GM10266 (cell line): ENCODE results near the gene ADH5.

Source experiments
- DNase-seq: peaks from one replicate; pipeline ENCODE4 v3.0.0; 2012; ENCODE audit errors: extremely low spot score
- TF ChIP-seq, protein P1 (sequence below): IDR thresholded peaks from 2 replicates; pipeline ENCODE4 v1.5.1; 2012; ENCODE audit warnings: mild to moderate bottlenecking, low read depth; ENCODE audit not compliant: control insufficient read depth, insufficient read depth; ENCODE audit errors: missing control alignments

ADH5 gene

DNA sequence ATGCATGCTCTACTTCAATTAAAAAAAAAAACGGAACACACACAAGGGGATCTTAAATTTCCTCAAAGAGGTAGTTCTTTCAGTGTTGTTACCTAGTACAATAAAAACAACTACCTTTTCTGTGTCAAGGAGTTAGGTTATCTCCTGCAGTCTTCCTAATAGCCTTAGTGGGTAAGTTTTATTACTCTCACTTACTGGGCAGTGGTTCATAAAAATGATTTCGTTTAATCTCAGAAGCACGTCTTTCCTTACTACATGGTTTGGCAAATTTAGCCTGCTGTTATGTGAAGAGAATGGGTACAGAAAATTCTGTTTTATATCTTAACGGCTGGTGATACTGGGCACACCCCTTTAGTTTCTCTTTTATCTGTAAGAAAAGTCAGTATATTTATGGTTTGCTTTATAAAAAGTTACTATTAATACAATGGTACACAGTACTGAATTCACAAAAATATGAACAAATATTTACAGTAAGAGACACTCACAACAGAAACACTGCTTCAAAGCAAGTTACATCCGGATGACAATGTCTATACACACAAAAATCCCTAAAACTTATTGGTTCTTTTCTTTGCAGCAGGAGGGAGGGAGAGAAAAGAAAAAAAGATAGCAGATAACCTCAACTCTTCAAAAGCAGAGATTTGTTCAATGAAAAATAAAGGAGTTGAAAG lies 8.8 kb downstream of the ADH5 start:
- TF ChIP-seq, protein P1, sequence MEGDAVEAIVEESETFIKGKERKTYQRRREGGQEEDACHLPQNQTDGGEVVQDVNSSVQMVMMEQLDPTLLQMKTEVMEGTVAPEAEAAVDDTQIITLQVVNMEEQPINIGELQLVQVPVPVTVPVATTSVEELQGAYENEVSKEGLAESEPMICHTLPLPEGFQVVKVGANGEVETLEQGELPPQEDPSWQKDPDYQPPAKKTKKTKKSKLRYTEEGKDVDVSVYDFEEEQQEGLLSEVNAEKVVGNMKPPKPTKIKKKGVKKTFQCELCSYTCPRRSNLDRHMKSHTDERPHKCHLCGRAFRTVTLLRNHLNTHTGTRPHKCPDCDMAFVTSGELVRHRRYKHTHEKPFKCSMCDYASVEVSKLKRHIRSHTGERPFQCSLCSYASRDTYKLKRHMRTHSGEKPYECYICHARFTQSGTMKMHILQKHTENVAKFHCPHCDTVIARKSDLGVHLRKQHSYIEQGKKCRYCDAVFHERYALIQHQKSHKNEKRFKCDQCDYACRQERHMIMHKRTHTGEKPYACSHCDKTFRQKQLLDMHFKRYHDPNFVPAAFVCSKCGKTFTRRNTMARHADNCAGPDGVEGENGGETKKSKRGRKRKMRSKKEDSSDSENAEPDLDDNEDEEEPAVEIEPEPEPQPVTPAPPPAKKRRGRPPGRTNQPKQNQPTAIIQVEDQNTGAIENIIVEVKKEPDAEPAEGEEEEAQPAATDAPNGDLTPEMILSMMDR = no peak
- no peak for DNase-seq

DNA sequence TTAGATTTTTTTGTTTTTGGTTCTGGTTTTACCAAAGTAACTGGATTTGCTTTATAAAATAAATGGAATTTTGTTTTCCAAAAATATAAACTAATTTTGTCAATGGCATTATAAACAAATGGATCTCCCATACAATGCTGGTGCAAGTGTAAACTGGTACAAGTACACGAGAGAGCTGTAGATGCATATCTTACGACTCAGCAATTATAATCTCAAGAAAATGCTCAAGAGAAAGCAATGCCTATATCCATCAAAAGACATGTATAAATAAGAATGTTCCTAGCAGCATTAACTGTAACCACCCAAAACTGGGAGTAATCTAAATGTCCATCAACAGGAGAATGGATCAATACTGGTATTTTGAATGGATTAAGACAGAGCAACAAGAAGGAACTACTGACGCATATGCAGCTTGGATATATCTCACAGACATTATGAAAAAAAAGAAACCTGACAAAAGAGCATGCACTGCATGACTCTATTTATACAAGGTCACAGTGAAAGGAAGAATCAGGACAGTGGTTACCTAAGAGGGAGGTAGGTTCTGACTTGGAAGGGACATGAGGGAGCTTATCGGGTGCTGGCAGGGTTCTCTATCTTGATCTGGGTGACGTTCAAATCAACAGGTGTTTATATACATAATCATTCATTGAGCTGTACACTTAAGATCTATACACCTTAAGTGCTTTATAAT lies 9.5 kb downstream of the ADH5 start:
- TF ChIP-seq, protein P1 = no peak
- DNase-seq = no peak

DNA sequence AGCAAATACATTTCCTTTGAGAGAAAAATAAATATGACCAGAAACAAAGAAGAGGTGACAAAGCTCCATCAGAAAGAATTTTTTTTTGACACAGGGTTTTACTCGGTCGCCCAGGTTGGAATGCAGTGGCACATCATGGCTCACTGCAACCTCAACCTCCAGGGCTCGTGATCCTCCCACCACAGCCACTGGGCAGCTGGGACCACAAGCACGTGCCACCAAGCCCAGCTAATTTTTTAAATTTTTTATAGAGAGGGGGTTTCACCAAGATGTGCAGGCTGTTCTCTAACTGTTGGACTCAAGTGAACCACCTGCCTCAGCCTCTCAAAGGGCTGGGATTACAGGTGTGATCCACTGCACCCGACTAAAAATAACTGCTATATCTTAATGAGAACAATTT lies 10.3 kb downstream of the ADH5 start:
- TF ChIP-seq, protein P1 = no peak
- no peak for DNase-seq

DNA sequence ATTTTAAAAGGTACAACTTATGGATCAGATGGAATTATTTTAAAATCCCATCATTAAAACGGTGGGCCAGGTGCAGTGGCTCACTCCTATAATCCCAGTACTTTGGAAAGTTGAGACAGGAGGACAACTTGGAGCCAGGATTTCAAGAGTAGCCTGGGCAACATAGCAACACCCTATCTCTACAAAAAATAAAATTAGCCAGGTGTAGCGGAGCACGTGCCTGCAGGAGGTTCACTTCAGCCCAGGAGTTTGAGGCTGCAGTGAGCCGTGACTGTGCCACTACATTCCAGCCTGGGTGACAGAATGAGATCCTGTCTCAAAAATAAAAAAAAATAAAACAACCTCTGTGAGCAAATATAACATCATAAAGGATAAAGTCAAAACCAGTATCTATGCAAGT lies 11.4 kb downstream of the ADH5 start:
- TF ChIP-seq, protein P1 = no peak
- DNase-seq = no peak

DNA sequence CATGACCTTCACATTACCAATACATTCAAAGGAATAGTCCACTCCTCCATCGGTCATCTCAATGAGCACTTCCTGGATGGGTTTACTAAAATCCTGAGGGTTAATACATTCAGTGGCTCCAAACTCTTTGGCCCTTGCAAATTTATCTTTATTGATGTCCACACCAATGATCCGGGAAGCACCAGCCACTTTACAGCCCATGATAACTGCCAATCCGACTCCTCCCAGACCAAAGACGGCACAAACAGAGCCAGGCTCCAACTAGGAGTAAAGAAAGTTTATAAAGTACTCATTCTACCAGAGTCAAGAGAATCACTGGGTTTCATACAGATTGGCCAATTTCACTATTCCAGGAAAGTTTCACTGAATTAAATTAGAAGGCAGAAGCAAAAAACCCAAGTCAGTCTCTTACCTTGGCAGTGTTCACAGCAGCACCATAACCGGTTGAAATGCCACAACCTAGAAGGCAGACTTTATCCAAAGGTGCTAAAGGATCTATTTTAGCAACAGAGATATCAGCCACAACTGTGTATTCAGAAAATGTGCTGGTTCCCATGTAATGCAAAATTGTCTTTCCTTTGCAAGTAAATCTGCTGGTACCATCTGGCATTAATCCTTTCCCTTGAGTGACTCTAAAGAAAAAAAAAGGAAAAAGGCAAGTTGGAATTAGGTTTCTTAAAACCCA lies 12.2 kb downstream of the ADH5 start:
- no peak for DNase-seq
- TF ChIP-seq, protein P1 = no peak

DNA sequence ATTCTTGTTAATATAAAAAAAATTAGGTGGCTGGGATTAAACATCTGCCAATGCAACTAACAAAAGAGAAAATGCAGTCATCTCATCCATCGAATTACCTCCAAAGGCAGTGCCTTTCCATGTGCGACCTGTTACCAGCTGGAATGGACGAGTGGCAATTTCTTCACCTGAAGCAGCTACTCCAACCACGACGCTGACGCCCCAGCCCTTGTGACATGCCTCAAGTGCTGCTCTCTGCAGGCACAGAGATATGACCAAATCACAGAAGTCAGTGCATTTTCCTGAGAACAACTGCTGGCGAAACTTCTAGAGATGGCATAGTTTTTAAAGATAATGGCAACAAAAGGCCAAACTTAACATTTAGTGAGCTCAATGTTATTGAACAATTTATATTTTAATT lies 13.8 kb downstream of the ADH5 start:
- TF ChIP-seq, protein P1 = no peak
- no peak for DNase-seq

DNA sequence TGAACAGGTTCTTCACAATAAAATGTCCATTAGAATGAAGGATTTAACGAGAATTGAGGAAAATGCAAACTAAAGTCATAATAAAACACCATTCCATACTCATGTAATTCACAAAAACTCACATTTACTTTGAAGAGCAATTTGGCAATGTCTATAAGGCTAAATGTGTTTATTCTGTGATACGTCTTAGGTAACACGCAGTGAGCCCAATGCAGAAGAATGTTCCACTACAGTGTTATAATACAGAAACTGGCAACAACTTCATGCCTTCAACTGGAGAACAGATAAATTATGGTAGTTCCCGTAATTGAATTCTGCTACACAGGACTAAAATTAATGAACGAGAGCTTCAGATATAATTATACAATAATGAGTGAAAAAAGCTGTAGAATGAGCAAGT lies 17.4 kb downstream of the ADH5 start:
- TF ChIP-seq, protein P1 = no peak
- DNase-seq = no peak
